HepG2 (cell line): ENCODE results near the gene SLC25A45. TPM values are rescaled to one million over a fixed set of nuclear protein-coding genes. Genes with fewer than 3 reads are reported as not detected.
A peak's percentile ranks its signal among the peaks of the same experiment; 100 is the strongest.

ENCODE experiments used
- ATF1 ChIP-seq: IDR thresholded peaks from 2 replicates; pipeline ENCODE4 v1.6.1; 2016; ENCODE audit warnings: mild to moderate bottlenecking, control low read depth
- GTF2F1 ChIP-seq: fragments of 150-350 bp; IDR thresholded peaks from 2 replicates; pipeline ENCODE4 v1.6.1; 2014; ENCODE audit warnings: low read length
- KLF16 ChIP-seq, 2 experiments: sonication (generic) in 1 of 2; formaldehyde crosslinking in 1 of 2; IDR thresholded peaks; 2 replicates each; pipeline versions ENCODE4 v1.6.1 to v1.8.0; 2016 to 2023; ENCODE audit warnings: missing genetic modification reagents in 2 of 2, missing compliant biosample characterization in 1 of 2
- SP1 ChIP-seq, 2 experiments: fragments of 450-650 bp in 1 of 2; sonication (generic) in 1 of 2; formaldehyde crosslinking in 1 of 2; IDR thresholded peaks; 2 replicates each; pipeline versions ENCODE4 v1.4.0 to v1.6.1; 2016 to 2020; ENCODE audit warnings: missing genetic modification reagents in 1 of 2
- TEAD2 ChIP-seq: sonication (generic); formaldehyde crosslinking; IDR thresholded peaks from 2 replicates; pipeline ENCODE4 v1.9.0; 2021; ENCODE audit warnings: missing genetic modification reagents
- ZBTB20 ChIP-seq: sonication (generic); formaldehyde crosslinking; IDR thresholded peaks from 2 replicates; pipeline ENCODE4 v1.8.1; 2023; ENCODE audit warnings: missing genetic modification reagents, low read depth, mild to moderate bottlenecking, borderline replicate concordance
- ZMYM4 ChIP-seq: sonication (generic); formaldehyde crosslinking; IDR thresholded peaks from 2 replicates; pipeline ENCODE4 v1.8.1; 2023; ENCODE audit warnings: mild to moderate bottlenecking, missing genetic modification reagents
- ZNF558 ChIP-seq: sonication (generic); formaldehyde crosslinking; IDR thresholded peaks from 2 replicates; pipeline ENCODE4 v1.9.0; 2022; ENCODE audit warnings: mild to moderate bottlenecking, missing genetic modification reagents, borderline replicate concordance
- ZNF790 ChIP-seq: sonication (generic); formaldehyde crosslinking; IDR thresholded peaks from 2 replicates; pipeline ENCODE4 v1.8.0; 2022; ENCODE audit warnings: missing genetic modification reagents, mild to moderate bottlenecking, borderline replicate concordance
- ZNF883 ChIP-seq: sonication (generic); formaldehyde crosslinking; IDR thresholded peaks from 2 replicates; pipeline ENCODE4 v1.5.1; 2020; ENCODE audit warnings: mild to moderate bottlenecking, missing genetic modification reagents; ENCODE audit errors: not compliant biosample characterization
- polyA plus RNA-seq, 8 experiments: library from polyadenylated mRNA; depleted of rRNA in 3 of 8; stranded (reverse) in 7 of 8; unstranded in 1 of 8; fragments of >200 nt; fragmentation: Illumina TruSeq in 4 of 8; extraction: Trizol in 4 of 8; gene quantifications; 2 replicates each; pipeline versions ENCODE4 v1.2.1 to v1.2.3, GENCODE V29; 2011 to 2016; ENCODE audit warnings: low read depth in 4 of 8, missing spikeins in 1 of 8, mixed read lengths in 1 of 8; ENCODE audit not compliant: insufficient read depth in 1 of 8
- total RNA-seq, 5 experiments: library from RNA; depleted of rRNA; stranded (reverse); fragments of >200 nt; fragmentation: Illumina TruSeq; extraction: Trizol; gene quantifications; 2 replicates each; pipeline ENCODE4 v1.2.3, GENCODE V29; 2016; ENCODE audit warnings: low read depth in 1 of 5
- TF ChIP-seq, protein P1 (sequence below): sonication (generic); formaldehyde crosslinking; IDR thresholded peaks from 2 replicates; pipeline ENCODE4 v1.4.0; 2020; ENCODE audit warnings: missing genetic modification reagents, borderline replicate concordance
- TF ChIP-seq, protein P2 (sequence below): sonication (generic); formaldehyde crosslinking; IDR thresholded peaks from 2 replicates; pipeline ENCODE4 v1.8.1; 2022; ENCODE audit warnings: low read depth, mild to moderate bottlenecking, missing genetic modification reagents
- TF ChIP-seq, protein P3 (sequence below): sonication (generic); formaldehyde crosslinking; IDR thresholded peaks from 2 replicates; pipeline ENCODE4 v1.8.0; 2022; ENCODE audit warnings: low read depth, missing genetic modification reagents
- TF ChIP-seq, protein P4 (sequence below): sonication (generic); formaldehyde crosslinking; conservative IDR thresholded peaks from 2 replicates; pipeline ENCODE4 v1.5.0; 2020; ENCODE audit warnings: missing genetic modification reagents
- TF ChIP-seq, protein P5 (sequence below): sonication (generic); formaldehyde crosslinking; IDR thresholded peaks from 2 replicates; pipeline ENCODE4 v1.5.0; 2020; ENCODE audit warnings: missing genetic modification reagents
- TF ChIP-seq, protein P6 (sequence below): sonication (generic); formaldehyde crosslinking; IDR thresholded peaks from 2 replicates; pipeline ENCODE4 v1.4.0; 2020; ENCODE audit warnings: missing genetic modification reagents

The SLC25A45 gene
- total and polyA plus RNA-seq, 2 of the 13 experiments (the other 11 are each of a cell fraction or from before 2014, with no cell fraction given), result 1.2 to 3.4 TPM

DNA sequence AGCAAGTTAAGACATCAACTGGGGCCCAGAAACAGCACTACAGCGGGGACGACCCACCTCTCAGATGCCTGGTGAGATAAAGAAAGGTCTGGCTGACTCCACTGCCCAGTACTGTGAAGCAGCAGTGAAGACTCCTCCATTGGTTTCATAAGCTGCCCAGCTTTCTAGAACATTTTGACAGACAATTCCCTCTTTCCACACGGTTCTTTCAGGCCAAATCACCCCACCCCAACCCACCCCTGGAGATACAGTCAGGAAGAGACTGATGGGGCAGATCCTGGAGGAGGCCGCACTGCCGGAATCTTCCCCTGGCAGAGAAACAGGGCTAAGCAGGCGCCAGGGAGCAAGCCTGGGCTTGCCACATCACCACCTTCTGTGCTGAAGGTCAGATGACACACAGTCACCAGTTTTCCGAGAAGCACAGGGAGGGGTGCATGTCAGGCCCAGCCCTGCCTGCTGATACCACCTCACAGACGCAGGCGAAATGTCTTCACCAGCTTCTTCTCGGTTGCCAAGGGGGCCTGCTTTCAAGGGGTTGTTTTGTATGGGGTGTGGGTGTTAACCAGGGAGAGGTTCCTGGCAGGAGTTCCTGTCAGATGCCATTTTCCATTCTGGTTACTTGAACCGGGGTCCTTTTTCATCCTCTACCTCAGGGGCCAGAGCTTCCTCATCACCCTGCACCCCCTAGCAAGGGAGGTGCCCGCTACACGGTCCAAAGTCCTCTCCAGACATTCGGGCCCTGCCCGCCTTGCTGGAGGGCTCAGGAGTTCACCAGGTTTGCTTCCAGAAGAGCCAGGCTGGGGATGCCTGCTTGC lies 38.7 kb upstream of the SLC25A45 start (continued):
- no peak for TF ChIP-seq ZNF790 (CRISPR knock-in tag)
- TF ChIP-seq KLF16 (CRISPR knock-in tag; IDR thresholded peaks at IDR 0.05), result no peak
- TF ChIP-seq, protein P1, sequence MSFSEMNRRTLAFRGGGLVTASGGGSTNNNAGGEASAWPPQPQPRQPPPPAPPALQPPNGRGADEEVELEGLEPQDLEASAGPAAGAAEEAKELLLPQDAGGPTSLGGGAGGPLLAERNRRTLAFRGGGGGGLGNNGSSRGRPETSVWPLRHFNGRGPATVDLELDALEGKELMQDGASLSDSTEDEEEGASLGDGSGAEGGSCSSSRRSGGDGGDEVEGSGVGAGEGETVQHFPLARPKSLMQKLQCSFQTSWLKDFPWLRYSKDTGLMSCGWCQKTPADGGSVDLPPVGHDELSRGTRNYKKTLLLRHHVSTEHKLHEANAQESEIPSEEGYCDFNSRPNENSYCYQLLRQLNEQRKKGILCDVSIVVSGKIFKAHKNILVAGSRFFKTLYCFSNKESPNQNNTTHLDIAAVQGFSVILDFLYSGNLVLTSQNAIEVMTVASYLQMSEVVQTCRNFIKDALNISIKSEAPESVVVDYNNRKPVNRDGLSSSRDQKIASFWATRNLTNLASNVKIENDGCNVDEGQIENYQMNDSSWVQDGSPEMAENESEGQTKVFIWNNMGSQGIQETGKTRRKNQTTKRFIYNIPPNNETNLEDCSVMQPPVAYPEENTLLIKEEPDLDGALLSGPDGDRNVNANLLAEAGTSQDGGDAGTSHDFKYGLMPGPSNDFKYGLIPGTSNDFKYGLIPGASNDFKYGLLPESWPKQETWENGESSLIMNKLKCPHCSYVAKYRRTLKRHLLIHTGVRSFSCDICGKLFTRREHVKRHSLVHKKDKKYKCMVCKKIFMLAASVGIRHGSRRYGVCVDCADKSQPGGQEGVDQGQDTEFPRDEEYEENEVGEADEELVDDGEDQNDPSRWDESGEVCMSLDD, result peak; percentile 79; the same call in 1 of the 2 replicates
- no peak for TF ChIP-seq ZNF883 (CRISPR knock-in tag)
- TF ChIP-seq, protein P2, sequence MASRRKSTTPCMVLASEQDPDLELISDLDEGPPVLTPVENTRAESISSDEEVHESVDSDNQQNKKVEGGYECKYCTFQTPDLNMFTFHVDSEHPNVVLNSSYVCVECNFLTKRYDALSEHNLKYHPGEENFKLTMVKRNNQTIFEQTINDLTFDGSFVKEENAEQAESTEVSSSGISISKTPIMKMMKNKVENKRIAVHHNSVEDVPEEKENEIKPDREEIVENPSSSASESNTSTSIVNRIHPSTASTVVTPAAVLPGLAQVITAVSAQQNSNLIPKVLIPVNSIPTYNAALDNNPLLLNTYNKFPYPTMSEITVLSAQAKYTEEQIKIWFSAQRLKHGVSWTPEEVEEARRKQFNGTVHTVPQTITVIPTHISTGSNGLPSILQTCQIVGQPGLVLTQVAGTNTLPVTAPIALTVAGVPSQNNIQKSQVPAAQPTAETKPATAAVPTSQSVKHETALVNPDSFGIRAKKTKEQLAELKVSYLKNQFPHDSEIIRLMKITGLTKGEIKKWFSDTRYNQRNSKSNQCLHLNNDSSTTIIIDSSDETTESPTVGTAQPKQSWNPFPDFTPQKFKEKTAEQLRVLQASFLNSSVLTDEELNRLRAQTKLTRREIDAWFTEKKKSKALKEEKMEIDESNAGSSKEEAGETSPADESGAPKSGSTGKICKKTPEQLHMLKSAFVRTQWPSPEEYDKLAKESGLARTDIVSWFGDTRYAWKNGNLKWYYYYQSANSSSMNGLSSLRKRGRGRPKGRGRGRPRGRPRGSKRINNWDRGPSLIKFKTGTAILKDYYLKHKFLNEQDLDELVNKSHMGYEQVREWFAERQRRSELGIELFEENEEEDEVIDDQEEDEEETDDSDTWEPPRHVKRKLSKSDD (CRISPR knock-in tag), result 0 out of 2 replicates have a peak, but pooled peaks have one; percentile 42
- no peak for TF ChIP-seq ATF1
- TF ChIP-seq, protein P3, sequence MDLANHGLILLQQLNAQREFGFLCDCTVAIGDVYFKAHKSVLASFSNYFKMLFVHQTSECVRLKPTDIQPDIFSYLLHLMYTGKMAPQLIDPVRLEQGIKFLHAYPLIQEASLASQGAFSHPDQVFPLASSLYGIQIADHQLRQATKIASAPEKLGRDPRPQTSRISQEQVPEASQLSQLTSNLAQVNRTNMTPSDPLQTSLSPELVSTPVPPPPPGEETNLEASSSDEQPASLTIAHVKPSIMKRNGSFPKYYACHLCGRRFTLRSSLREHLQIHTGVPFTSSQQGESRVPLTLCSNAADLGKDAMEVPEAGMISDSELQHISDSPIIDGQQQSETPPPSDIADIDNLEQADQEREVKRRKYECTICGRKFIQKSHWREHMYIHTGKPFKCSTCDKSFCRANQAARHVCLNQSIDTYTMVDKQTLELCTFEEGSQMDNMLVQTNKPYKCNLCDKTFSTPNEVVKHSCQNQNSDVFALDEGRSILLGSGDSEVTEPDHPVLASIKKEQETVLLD (CRISPR knock-in tag), result no peak
- TF ChIP-seq SP1 (IDR thresholded peaks at IDR 0.05), result no peak
- TF ChIP-seq SP1 (CRISPR knock-in tag; IDR thresholded peaks at IDR 0.05), result no peak
- TF ChIP-seq, protein P4, sequence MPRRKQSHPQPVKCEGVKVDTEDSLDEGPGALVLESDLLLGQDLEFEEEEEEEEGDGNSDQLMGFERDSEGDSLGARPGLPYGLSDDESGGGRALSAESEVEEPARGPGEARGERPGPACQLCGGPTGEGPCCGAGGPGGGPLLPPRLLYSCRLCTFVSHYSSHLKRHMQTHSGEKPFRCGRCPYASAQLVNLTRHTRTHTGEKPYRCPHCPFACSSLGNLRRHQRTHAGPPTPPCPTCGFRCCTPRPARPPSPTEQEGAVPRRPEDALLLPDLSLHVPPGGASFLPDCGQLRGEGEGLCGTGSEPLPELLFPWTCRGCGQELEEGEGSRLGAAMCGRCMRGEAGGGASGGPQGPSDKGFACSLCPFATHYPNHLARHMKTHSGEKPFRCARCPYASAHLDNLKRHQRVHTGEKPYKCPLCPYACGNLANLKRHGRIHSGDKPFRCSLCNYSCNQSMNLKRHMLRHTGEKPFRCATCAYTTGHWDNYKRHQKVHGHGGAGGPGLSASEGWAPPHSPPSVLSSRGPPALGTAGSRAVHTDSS (CRISPR knock-in tag), result no peak
- TF ChIP-seq ZMYM4 (CRISPR knock-in tag), result no peak
- peak; percentile 85; the same call in 1 of the 2 replicates for TF ChIP-seq ZBTB20 (CRISPR knock-in tag)
- TF ChIP-seq TEAD2 (CRISPR knock-in tag), result no peak
- TF ChIP-seq, protein P5, sequence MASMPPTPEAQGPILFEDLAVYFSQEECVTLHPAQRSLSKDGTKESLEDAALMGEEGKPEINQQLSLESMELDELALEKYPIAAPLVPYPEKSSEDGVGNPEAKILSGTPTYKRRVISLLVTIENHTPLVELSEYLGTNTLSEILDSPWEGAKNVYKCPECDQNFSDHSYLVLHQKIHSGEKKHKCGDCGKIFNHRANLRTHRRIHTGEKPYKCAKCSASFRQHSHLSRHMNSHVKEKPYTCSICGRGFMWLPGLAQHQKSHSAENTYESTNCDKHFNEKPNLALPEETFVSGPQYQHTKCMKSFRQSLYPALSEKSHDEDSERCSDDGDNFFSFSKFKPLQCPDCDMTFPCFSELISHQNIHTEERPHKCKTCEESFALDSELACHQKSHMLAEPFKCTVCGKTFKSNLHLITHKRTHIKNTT (CRISPR knock-in tag), result no peak
- no peak for TF ChIP-seq GTF2F1
- TF ChIP-seq ZNF558, result peak; percentile 56; the same call in 1 of the 2 replicates
- TF ChIP-seq, protein P6, sequence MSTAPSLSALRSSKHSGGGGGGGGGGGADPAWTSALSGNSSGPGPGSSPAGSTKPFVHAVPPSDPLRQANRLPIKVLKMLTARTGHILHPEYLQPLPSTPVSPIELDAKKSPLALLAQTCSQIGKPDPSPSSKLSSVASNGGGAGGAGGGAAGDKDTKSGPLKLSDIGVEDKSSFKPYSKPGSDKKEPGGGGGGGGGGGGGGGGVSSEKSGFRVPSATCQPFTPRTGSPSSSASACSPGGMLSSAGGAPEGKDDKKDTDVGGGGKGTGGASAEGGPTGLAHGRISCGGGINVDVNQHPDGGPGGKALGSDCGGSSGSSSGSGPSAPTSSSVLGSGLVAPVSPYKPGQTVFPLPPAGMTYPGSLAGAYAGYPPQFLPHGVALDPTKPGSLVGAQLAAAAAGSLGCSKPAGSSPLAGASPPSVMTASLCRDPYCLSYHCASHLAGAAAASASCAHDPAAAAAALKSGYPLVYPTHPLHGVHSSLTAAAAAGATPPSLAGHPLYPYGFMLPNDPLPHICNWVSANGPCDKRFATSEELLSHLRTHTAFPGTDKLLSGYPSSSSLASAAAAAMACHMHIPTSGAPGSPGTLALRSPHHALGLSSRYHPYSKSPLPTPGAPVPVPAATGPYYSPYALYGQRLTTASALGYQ, result peak; percentile 85
